H1 (cell line): Measurements from ENCODE around the gene SNX15. TPM values are rescaled to one million over a fixed set of nuclear protein-coding genes. Genes with fewer than 3 reads are reported as not detected.

Experiments
- ATF2 ChIP-seq: IDR thresholded peaks from 2 replicates; pipeline ENCODE4 v1.6.1; 2012; ENCODE audit warnings: low read length, inconsistent platforms
- CHD7 ChIP-seq: fragments of 300-600 bp; sonication (generic); IDR thresholded peaks from 2 replicates; pipeline ENCODE4 v1.7.1; 2012; ENCODE audit warnings: low read length, moderate library complexity, mild to moderate bottlenecking, inconsistent platforms; ENCODE audit not compliant: insufficient replicate concordance
- polyA plus RNA-seq, 7 experiments: library from polyadenylated mRNA; depleted of rRNA in 3 of 7; stranded (reverse) in 5 of 7; unstranded in 2 of 7; fragments of >200 nt in 5 of 7; fragments of 200-250 nt in 2 of 7; gene quantifications; 1 replicate in 5 of 7; 2 replicates in 1 of 7; 4 replicates in 1 of 7; pipeline versions ENCODE4 v1.2.1 to v1.2.3, GENCODE V29; 2011 to 2013; ENCODE audit warnings: missing spikeins in 2 of 7, mixed read lengths in 2 of 7
- total RNA-seq: library from RNA; stranded (reverse); fragmentation: NEBNext Ultra II Directional; extraction: Animal tissue kit (Norgen Biotek cat#: 25700); gene quantifications from 2 replicates; pipeline ENCODE4 v1.2.1, GENCODE V29; 2021

The SNX15 gene
- total and polyA plus RNA-seq, 2 of the 8 experiments (the other 6 are each of a cell fraction or from before 2014, with no cell fraction given) = 13.0 to 18.3 TPM

GRCh38 chr11:65021509-65021908, 5.7 kb upstream of the SNX15 start (continued):
- no peak for TF ChIP-seq CHD7
- no peak for TF ChIP-seq ATF2
